ENCODE data around the gene TSPAN4. TPM values are rescaled to one million over a fixed set of nuclear protein-coding genes. Genes with fewer than 3 reads are reported as not detected.
A peak's percentile ranks its signal among the peaks of the same experiment; 100 is the strongest.

TSPAN4 gene
- total RNA-seq = 77.5 and 77.9 TPM in 2 replicates

- TF ChIP-seq CTCF (IDR thresholded peaks at IDR 0.05; ENCODE audit: insufficient read depth, low read length, poor library complexity, severe bottlenecking) = no peak
- DNase-seq (ENCODE audit: low read depth) = no peak
- Histone ChIP-seq H3K27me3 (ENCODE audit: control insufficient read depth, insufficient read depth, low read length) (no peaks in the 10 kb centered on the region), H3K4me3 (ENCODE audit: low read depth, low read length) (peak within 1 kb of the TSS; percentile 93), H3K36me3 (ENCODE audit: control insufficient read depth, insufficient read depth, low read length) (peaks cover 5% of the 10 kb centered on the region)
Measured at GRCh38 chr11:842370-843002, at the start of gene TSPAN4, which contains the start of gene POLR2L. Gene TSPAN4 (plus strand): TSS chr11:842852. CDS start chr11:850305, 7,453 bp downstream. Gene POLR2L (minus strand): TSS chr11:842529. CDS start chr11:842508, 21 bp downstream.

GRCh38 chr11:792873-793272, 49.8 kb upstream of the TSPAN4 start:
- no peak for TF ChIP-seq CTCF (IDR thresholded peaks at IDR 0.05; ENCODE audit: insufficient read depth, low read length, poor library complexity, severe bottlenecking)
- Histone ChIP-seq H3K27me3 (ENCODE audit: control insufficient read depth, insufficient read depth, low read length) (peaks cover 19% of the 10 kb centered on the region), H3K4me3 (ENCODE audit: low read depth, low read length) (no peak overlapping the region), H3K36me3 (ENCODE audit: control insufficient read depth, insufficient read depth, low read length) (no peaks in the 10 kb centered on the region)
- no peak for DNase-seq (ENCODE audit: low read depth)

- no peak for TF ChIP-seq CTCF (IDR thresholded peaks at IDR 0.05; ENCODE audit: insufficient read depth, low read length, poor library complexity, severe bottlenecking)
- no peak for DNase-seq (ENCODE audit: low read depth)
- Histone ChIP-seq H3K27me3 (ENCODE audit: control insufficient read depth, insufficient read depth, low read length) (peaks cover 15% of the 10 kb centered on the region), H3K36me3 (ENCODE audit: control insufficient read depth, insufficient read depth, low read length) (no peaks in the 10 kb centered on the region), H3K4me3 (ENCODE audit: low read depth, low read length) (no peak overlapping the region)
Measured at GRCh38 chr11:793556-793955, 49.1 kb upstream of the TSPAN4 start.

- Histone ChIP-seq H3K36me3 (ENCODE audit: control insufficient read depth, insufficient read depth, low read length) (no peaks in the 10 kb centered on the region), H3K27me3 (ENCODE audit: control insufficient read depth, insufficient read depth, low read length) (peaks cover 8% of the 10 kb centered on the region), H3K4me3 (ENCODE audit: low read depth, low read length) (no peak overlapping the region)
- no peak for TF ChIP-seq CTCF (IDR thresholded peaks at IDR 0.05; ENCODE audit: insufficient read depth, low read length, poor library complexity, severe bottlenecking)
- no peak for DNase-seq (ENCODE audit: low read depth)
Measured at GRCh38 chr11:794013-794765, 48.5 kb upstream of the TSPAN4 start.

GRCh38 chr11:794766-795633, 47.7 kb upstream of the TSPAN4 start:
- Histone ChIP-seq H3K27me3 (ENCODE audit: control insufficient read depth, insufficient read depth, low read length) (peaks cover 1% of the 10 kb centered on the region), H3K4me3 (ENCODE audit: low read depth, low read length) (peak overlapping the region; percentile 52), H3K36me3 (ENCODE audit: control insufficient read depth, insufficient read depth, low read length) (no peaks in the 10 kb centered on the region)
- no peak for DNase-seq (ENCODE audit: low read depth)
- no peak for TF ChIP-seq CTCF (IDR thresholded peaks at IDR 0.05; ENCODE audit: insufficient read depth, low read length, poor library complexity, severe bottlenecking)
